ENCODE data around the gene ANXA9. TPM values are rescaled to one million over a fixed set of nuclear protein-coding genes. Genes with fewer than 3 reads are reported as not detected.

The ANXA9 gene
- total RNA-seq, 2 experiments from 2014 or later = 0.27 to 0.28 TPM

GRCh38 chr1:150995460-150995859 is 13.4 kb downstream of the ANXA9 start:
- Mint-ChIP-seq H3K36me3 (ENCODE audit: low read depth) (peaks cover 10% of the 10 kb centered on the region), H3K27me3 (no peaks in the 10 kb centered on the region), H3K4me3 (no peak overlapping the region), H3K27ac (no peak overlapping the region), H3K9me3 (ENCODE audit: low read depth) (no peaks in the 10 kb centered on the region), H3K4me1 (peaks cover 14% of the 10 kb centered on the region)
- ChIA-PET CTCF (interaction anchor here (0.6 to 8.0 kb wide), 25 partner anchors 8 to 508 kb away, joined by 3 to 90 read pairs (median 4); partner anchors contain the start of genes ANXA9, ENSA, MINDY1 and TNFAIP8L2), POLR2A (no interaction called here)
- DNase-seq (no peak), ATAC-seq (no peak)
- intact Hi-C loops (cut with DNase I, micrococcal nuclease) = loop anchor here in 1 of 2 experiments (5.0 kb wide), 2 partner anchors 533 to 738 kb away; partner anchors contain the start of gene CA14

GRCh38 chr1:150995896-150996295 is 13.8 kb downstream of the ANXA9 start:
- peaks cover 10% of the 10 kb centered on the region for H3K36me3 Mint-ChIP-seq (ENCODE audit: low read depth)
- H3K4me3 Mint-ChIP-seq = no peak overlapping the region
- POLR2A ChIA-PET = interaction anchor here (0.7 kb wide), 1 partner anchor 75 kb away, joined by 3 read pairs; no protein-coding TSS in a partner anchor
- intact Hi-C loops (cut with DNase I, micrococcal nuclease) = loop anchor here in 1 of 2 experiments (5.0 kb wide), 2 partner anchors 534 to 739 kb away; partner anchors contain the start of gene CA14
- H3K9me3 Mint-ChIP-seq (ENCODE audit: low read depth) = no peaks in the 10 kb centered on the region
- CTCF ChIA-PET = interaction anchor here (0.6 to 8.0 kb wide), 30 partner anchors 10 to 508 kb away, joined by 3 to 90 read pairs (median 4); partner anchors contain the start of genes ANXA9, CERS2, ENSA and MINDY1
- peak; percentile 47 for DNase-seq
- H3K4me1 Mint-ChIP-seq = peaks cover 18% of the 10 kb centered on the region
- H3K27me3 Mint-ChIP-seq = no peaks in the 10 kb centered on the region
- ATAC-seq = peak; percentile 34
- no peak overlapping the region for H3K27ac Mint-ChIP-seq

- H3K27ac Mint-ChIP-seq = no peak overlapping the region
- no peak for ATAC-seq
- H3K27me3 Mint-ChIP-seq = no peaks in the 10 kb centered on the region
- peaks cover 17% of the 10 kb centered on the region for H3K36me3 Mint-ChIP-seq (ENCODE audit: low read depth)
- H3K9me3 Mint-ChIP-seq (ENCODE audit: low read depth) = no peaks in the 10 kb centered on the region
- peaks cover 31% of the 10 kb centered on the region for H3K4me1 Mint-ChIP-seq
- H3K4me3 Mint-ChIP-seq = no peak overlapping the region
- no peak for DNase-seq
- POLR2A ChIA-PET = no interaction called here
- CTCF ChIA-PET = interaction anchor here (0.7 to 8.0 kb wide), 7 partner anchors 9 to 304 kb away, joined by 3 to 90 read pairs (median 8); partner anchors contain the start of genes ANXA9 and MINDY1
- intact Hi-C loops (cut with DNase I, micrococcal nuclease) = loop anchor here in 1 of 2 experiments (5.0 kb wide), 2 partner anchors 535 to 740 kb away; partner anchors contain the start of gene CA14
Observed at GRCh38 chr1:150997126-150997872, 15.2 kb downstream of the ANXA9 start.

- intact Hi-C loops (cut with DNase I, micrococcal nuclease) = loop anchor here in 1 of 2 experiments (5.0 kb wide), 2 partner anchors 536 to 741 kb away; partner anchors contain the start of gene CA14
- ATAC-seq (no peak), DNase-seq (no peak)
- Mint-ChIP-seq H3K9me3 (ENCODE audit: low read depth) (no peaks in the 10 kb centered on the region), H3K27me3 (no peaks in the 10 kb centered on the region), H3K27ac (no peak overlapping the region), H3K4me3 (no peak overlapping the region), H3K4me1 (peaks cover 37% of the 10 kb centered on the region), H3K36me3 (ENCODE audit: low read depth) (peaks cover 17% of the 10 kb centered on the region)
- ChIA-PET CTCF (interaction anchor here (0.6 to 8.0 kb wide), 4 partner anchors 8 to 433 kb away, joined by 3 to 90 read pairs (median 36); partner anchors contain the start of genes ANXA9 and MINDY1), POLR2A (no interaction called here)
Observed at GRCh38 chr1:150997949-150998348, 15.9 kb downstream of the ANXA9 start.

GRCh38 chr1:150999051-150999674 is 17.1 kb downstream of the ANXA9 start:
- peaks cover 17% of the 10 kb centered on the region for H3K36me3 Mint-ChIP-seq (ENCODE audit: low read depth)
- DNase-seq (peak; percentile 64), ATAC-seq (peak; percentile 77)
- intact Hi-C loops (cut with DNase I, micrococcal nuclease) = loop anchor here in 1 of 2 experiments (5.0 kb wide), 2 partner anchors 537 to 742 kb away; partner anchors contain the start of gene CA14
- H3K4me3 Mint-ChIP-seq = no peak overlapping the region
- ChIA-PET CTCF (interaction anchor here (0.7 to 8.0 kb wide), 5 partner anchors 9 to 101 kb away, joined by 3 to 90 read pairs (median 4); partner anchors contain the start of gene ANXA9), POLR2A (no interaction called here)
- H3K27me3 Mint-ChIP-seq = no peaks in the 10 kb centered on the region
- peak overlapping the region; percentile 55 for H3K27ac Mint-ChIP-seq
- H3K9me3 Mint-ChIP-seq (ENCODE audit: low read depth) = no peaks in the 10 kb centered on the region
- H3K4me1 Mint-ChIP-seq = peaks cover 49% of the 10 kb centered on the region

- Mint-ChIP-seq H3K9me3 (ENCODE audit: low read depth) (no peaks in the 10 kb centered on the region), H3K4me3 (no peak overlapping the region), H3K36me3 (ENCODE audit: low read depth) (peaks cover 17% of the 10 kb centered on the region), H3K27me3 (no peaks in the 10 kb centered on the region), H3K27ac (peak overlapping the region; percentile 47), H3K4me1 (peaks cover 54% of the 10 kb centered on the region)
- ATAC-seq = no peak
- ChIA-PET CTCF (interaction anchor here (0.6 to 8.0 kb wide), 4 partner anchors 10 to 100 kb away, joined by 3 to 90 read pairs (median 4); partner anchors contain the start of gene ANXA9), POLR2A (no interaction called here)
- DNase-seq = no peak
- intact Hi-C loops (cut with DNase I, micrococcal nuclease) = loop anchor here in 1 of 2 experiments (5.0 kb wide), 2 partner anchors 538 to 743 kb away; partner anchors contain the start of gene CA14
Observed at GRCh38 chr1:150999926-151000325, 17.8 kb downstream of the ANXA9 start.

GRCh38 chr1:151000408-151000807 is 18.3 kb downstream of the ANXA9 start:
- Mint-ChIP-seq H3K27ac (peak overlapping the region; percentile 47), H3K4me1 (peaks cover 55% of the 10 kb centered on the region), H3K9me3 (ENCODE audit: low read depth) (no peaks in the 10 kb centered on the region), H3K27me3 (no peaks in the 10 kb centered on the region), H3K36me3 (ENCODE audit: low read depth) (peaks cover 17% of the 10 kb centered on the region), H3K4me3 (no peak overlapping the region)
- ATAC-seq (no peak), DNase-seq (no peak)
- ChIA-PET POLR2A (no interaction called here), CTCF (interaction anchor here (0.6 to 8.0 kb wide), 4 partner anchors 20 to 31 kb away, joined by 3 to 90 read pairs (median 19); partner anchors contain the start of gene ANXA9)
- intact Hi-C loops (cut with DNase I, micrococcal nuclease) = no loop called here

GRCh38 chr1:151001602-151002001 is 19.5 kb downstream of the ANXA9 start:
- Mint-ChIP-seq H3K9me3 (ENCODE audit: low read depth) (no peaks in the 10 kb centered on the region), H3K36me3 (ENCODE audit: low read depth) (peaks cover 17% of the 10 kb centered on the region), H3K4me3 (no peak overlapping the region), H3K27me3 (no peaks in the 10 kb centered on the region), H3K4me1 (peaks cover 61% of the 10 kb centered on the region), H3K27ac (no peak overlapping the region)
- ATAC-seq = no peak
- ChIA-PET POLR2A (interaction anchor here (0.6 to 1.0 kb wide), 4 partner anchors 31 to 265 kb away, joined by 3 to 5 read pairs (median 3); no protein-coding TSS in a partner anchor), CTCF (interaction anchor here (0.7 to 3.4 kb wide), 6 partner anchors 22 to 515 kb away, joined by 3 to 35 read pairs (median 3); no protein-coding TSS in a partner anchor)
- intact Hi-C loops (cut with DNase I, micrococcal nuclease) = no loop called here
- DNase-seq = no peak

- ChIA-PET CTCF (interaction anchor here (1.0 to 3.4 kb wide), 4 partner anchors 22 to 515 kb away, joined by 3 to 35 read pairs (median 4); no protein-coding TSS in a partner anchor), POLR2A (interaction anchor here (0.6 to 1.0 kb wide), 3 partner anchors 32 to 265 kb away, joined by 3 to 5 read pairs (median 3); no protein-coding TSS in a partner anchor)
- Mint-ChIP-seq H3K4me3 (no peak overlapping the region), H3K9me3 (ENCODE audit: low read depth) (no peaks in the 10 kb centered on the region), H3K4me1 (peaks cover 66% of the 10 kb centered on the region), H3K36me3 (ENCODE audit: low read depth) (peaks cover 14% of the 10 kb centered on the region), H3K27me3 (no peaks in the 10 kb centered on the region), H3K27ac (no peak overlapping the region)
- intact Hi-C loops (cut with DNase I, micrococcal nuclease) = no loop called here
- ATAC-seq (no peak), DNase-seq (no peak)
Observed at GRCh38 chr1:151002051-151002450, 20.0 kb downstream of the ANXA9 start.

GRCh38 chr1:151002611-151003010 is 20.5 kb downstream of the ANXA9 start:
- peaks cover 13% of the 10 kb centered on the region for H3K36me3 Mint-ChIP-seq (ENCODE audit: low read depth)
- ChIA-PET POLR2A (no interaction called here), CTCF (interaction anchor here (3.4 kb wide), 1 partner anchor 23 kb away, joined by 35 read pairs; no protein-coding TSS in a partner anchor)
- H3K27ac Mint-ChIP-seq = peak overlapping the region; percentile 83
- peaks cover 71% of the 10 kb centered on the region for H3K4me1 Mint-ChIP-seq
- no peaks in the 10 kb centered on the region for H3K9me3 Mint-ChIP-seq (ENCODE audit: low read depth)
- ATAC-seq (no peak), DNase-seq (no peak)
- peak overlapping the region; percentile 90 for H3K4me3 Mint-ChIP-seq
- no peaks in the 10 kb centered on the region for H3K27me3 Mint-ChIP-seq
- intact Hi-C loops (cut with DNase I, micrococcal nuclease) = no loop called here

GRCh38 chr1:151003180-151003579 is 21.1 kb downstream of the ANXA9 start:
- Mint-ChIP-seq H3K36me3 (ENCODE audit: low read depth) (peaks cover 13% of the 10 kb centered on the region), H3K27ac (peak overlapping the region; percentile 83), H3K4me1 (peaks cover 75% of the 10 kb centered on the region), H3K27me3 (no peaks in the 10 kb centered on the region), H3K4me3 (peak overlapping the region; percentile 90), H3K9me3 (ENCODE audit: low read depth) (no peaks in the 10 kb centered on the region)
- intact Hi-C loops (cut with DNase I, micrococcal nuclease) = no loop called here
- CTCF ChIA-PET = interaction anchor here (0.7 to 3.4 kb wide), 3 partner anchors 8 to 97 kb away, joined by 3 to 35 read pairs (median 3); no protein-coding TSS in a partner anchor
- POLR2A ChIA-PET = no interaction called here
- no peak for DNase-seq
- no peak for ATAC-seq

Data from activated CD4-positive, alpha-beta T cell treated with anti-CD3 and anti-CD28 coated beads for 36 hours (primary cell).